HEK293 (cell line): ENCODE measurements around the gene RIN3.

Source experiments
- CTCF ChIP-seq: fragments of 450-650 bp; formaldehyde crosslinking; IDR thresholded peaks from 2 replicates; pipeline ENCODE4 v1.5.1; 2016; ENCODE audit warnings: missing biosample characterization, missing genetic modification characterization
- SETDB1 ChIP-seq: IDR thresholded peaks from one replicate; pipeline ENCODE4 v1.6.1; 2017; ENCODE audit warnings: mild to moderate bottlenecking, low read length, moderate library complexity, mixed read lengths; ENCODE audit not compliant: insufficient read length
- ZNF10 ChIP-seq: fragments of 450-650 bp; formaldehyde crosslinking; IDR thresholded peaks from 2 replicates; pipeline ENCODE4 v1.5.1; 2017; ENCODE audit warnings: missing biosample characterization, missing genetic modification characterization
- ZNF18 ChIP-seq: fragments of 450-650 bp; formaldehyde crosslinking; IDR thresholded peaks from 2 replicates; pipeline ENCODE4 v1.5.1; 2016; ENCODE audit warnings: missing biosample characterization, missing genetic modification characterization
- ZSCAN4 ChIP-seq: fragments of 450-650 bp; formaldehyde crosslinking; IDR thresholded peaks from 2 replicates; pipeline ENCODE4 v1.5.1; 2017; ENCODE audit warnings: missing biosample characterization, missing genetic modification characterization
- TF ChIP-seq, protein P1 (sequence below): fragments of 450-650 bp; formaldehyde crosslinking; optimal IDR thresholded peaks from 2 replicates; pipeline ENCODE3; 2016; ENCODE audit warnings: missing biosample characterization, mild to moderate bottlenecking, missing genetic modification characterization

DNA sequence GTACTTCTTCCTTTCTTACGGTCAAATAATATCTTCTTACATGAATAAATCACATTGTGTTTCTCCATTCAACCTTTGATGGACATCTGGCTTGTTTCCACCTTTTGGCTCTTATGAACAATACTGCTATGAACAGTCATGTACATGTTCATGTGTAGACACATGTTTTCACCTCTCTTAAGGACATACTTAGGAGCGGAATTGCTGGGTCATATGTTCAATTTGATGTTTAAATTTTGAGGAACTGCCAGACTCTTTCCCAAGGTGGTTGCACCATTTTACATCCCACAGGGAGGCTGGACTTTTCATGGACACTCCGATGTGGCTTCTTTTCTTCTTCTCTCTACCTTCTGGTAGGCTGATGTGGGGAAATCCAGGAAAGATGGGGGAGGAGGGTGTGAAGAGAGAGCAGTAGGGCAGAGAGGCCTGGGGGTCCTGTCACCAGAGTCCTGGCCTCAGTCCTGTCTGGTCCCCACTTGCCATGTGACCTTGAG lies 218.1 kb downstream of the RIN3 start:
- no peak for TF ChIP-seq ZSCAN4 (tag by site-specific recombination)
- no peak for TF ChIP-seq ZNF10
- TF ChIP-seq, protein P1, sequence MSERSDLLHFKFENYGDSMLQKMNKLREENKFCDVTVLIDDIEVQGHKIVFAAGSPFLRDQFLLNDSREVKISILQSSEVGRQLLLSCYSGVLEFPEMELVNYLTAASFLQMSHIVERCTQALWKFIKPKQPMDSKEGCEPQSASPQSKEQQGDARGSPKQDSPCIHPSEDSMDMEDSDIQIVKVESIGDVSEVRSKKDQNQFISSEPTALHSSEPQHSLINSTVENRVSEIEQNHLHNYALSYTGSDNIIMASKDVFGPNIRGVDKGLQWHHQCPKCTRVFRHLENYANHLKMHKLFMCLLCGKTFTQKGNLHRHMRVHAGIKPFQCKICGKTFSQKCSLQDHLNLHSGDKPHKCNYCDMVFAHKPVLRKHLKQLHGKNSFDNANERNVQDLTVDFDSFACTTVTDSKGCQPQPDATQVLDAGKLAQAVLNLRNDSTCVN (tag by site-specific recombination): no peak
- no peak for TF ChIP-seq ZNF18 (tag by site-specific recombination)
- no peak for TF ChIP-seq CTCF (tag by site-specific recombination)
- no peak for TF ChIP-seq SETDB1
